Mesenchymal stem cell (in vitro differentiated cells and primary cell): ENCODE data around the gene METRNL.

Experiments used
- DNase-seq: peaks from one replicate; pipeline ENCODE4 v3.0.0-alpha.2; 2013
- H2AFZ ChIP-seq: one replicate; pipeline ENCODE4 v1.6.1; 2013; ENCODE audit warnings: low read depth, mild to moderate bottlenecking, control low read depth, inconsistent platforms, low read length, moderate library complexity
- H2AK5ac ChIP-seq: 2 replicates; pipeline ENCODE4 v1.6.1; 2013; ENCODE audit warnings: low read length, moderate library complexity, mild to moderate bottlenecking, inconsistent platforms; ENCODE audit not compliant: severe bottlenecking
- H2BK120ac ChIP-seq: one replicate; pipeline ENCODE4 v1.6.1; 2013; ENCODE audit warnings: low read depth, mild to moderate bottlenecking, inconsistent platforms, low read length, moderate library complexity
- H2BK12ac ChIP-seq, 2 experiments: one replicate each; pipeline ENCODE4 v1.6.1; 2013; ENCODE audit warnings: inconsistent platforms in 2 of 2, low read length in 2 of 2, mild to moderate bottlenecking in 2 of 2, moderate library complexity in 2 of 2, control low read depth in 1 of 2
- H2BK15ac ChIP-seq: one replicate; pipeline ENCODE4 v1.6.1; 2013; ENCODE audit warnings: mild to moderate bottlenecking, low read depth, inconsistent platforms; ENCODE audit not compliant: poor library complexity, severe bottlenecking
- H2BK5ac ChIP-seq: 2 replicates; pipeline ENCODE4 v1.6.1; 2013; ENCODE audit warnings: low read depth, mild to moderate bottlenecking, low read length, control low read depth, inconsistent platforms; ENCODE audit not compliant: poor library complexity, severe bottlenecking
- H3K14ac ChIP-seq, 2 experiments: one replicate each; pipeline ENCODE4 v1.6.1; 2013; ENCODE audit warnings: inconsistent platforms in 2 of 2, low read length in 2 of 2, control low read depth in 1 of 2, mild to moderate bottlenecking in 1 of 2, moderate library complexity in 1 of 2
- H3K18ac ChIP-seq, 2 experiments: one replicate each; pipeline ENCODE4 v1.6.1; 2013; ENCODE audit warnings: inconsistent platforms in 2 of 2, low read length in 2 of 2, control low read depth in 1 of 2, low read depth in 1 of 2, mild to moderate bottlenecking in 1 of 2
- H3K23ac ChIP-seq, 2 experiments: one replicate each; pipeline ENCODE4 v1.6.1; 2013; ENCODE audit warnings: inconsistent platforms in 2 of 2, low read length in 2 of 2, mild to moderate bottlenecking in 2 of 2, moderate library complexity in 2 of 2, control low read depth in 1 of 2
- H3K27ac ChIP-seq: 2 replicates; pipeline ENCODE4 v1.5.1; 2013; ENCODE audit warnings: mild to moderate bottlenecking, moderate library complexity, low read length, control low read depth, inconsistent platforms; ENCODE audit not compliant: poor library complexity, severe bottlenecking
- H3K27me3 ChIP-seq, 2 experiments: 2 replicates each; pipeline versions ENCODE4 v1.6.1 to v1.7.0; 2013; ENCODE audit warnings: low read length in 2 of 2, mild to moderate bottlenecking in 2 of 2, moderate library complexity in 2 of 2, control low read depth in 1 of 2, inconsistent platforms in 1 of 2; ENCODE audit not compliant: control insufficient read depth in 1 of 2, insufficient read depth in 1 of 2
- H3K36me3 ChIP-seq, 2 experiments: 2 replicates each; pipeline versions ENCODE4 v1.6.1 to v1.7.0; 2013; ENCODE audit warnings: low read length in 2 of 2, control low read depth in 1 of 2, inconsistent platforms in 1 of 2, low read depth in 1 of 2, mild to moderate bottlenecking in 1 of 2; ENCODE audit not compliant: insufficient read depth in 2 of 2, control insufficient read depth in 1 of 2
- H3K4ac ChIP-seq, 2 experiments: one replicate each; pipeline ENCODE4 v1.6.1; 2013; ENCODE audit warnings: inconsistent platforms in 2 of 2, low read length in 2 of 2, mild to moderate bottlenecking in 2 of 2, moderate library complexity in 2 of 2, control low read depth in 1 of 2, low read depth in 1 of 2
- H3K4me1 ChIP-seq: 2 replicates; pipeline ENCODE4 v1.6.1; 2013; ENCODE audit warnings: low read depth, low read length, control low read depth; ENCODE audit not compliant: control insufficient read depth, insufficient read depth
- H3K4me2 ChIP-seq: 2 replicates; pipeline ENCODE4 v1.6.1; 2013; ENCODE audit warnings: low read length, mild to moderate bottlenecking, inconsistent platforms; ENCODE audit not compliant: poor library complexity, severe bottlenecking
- H3K4me3 ChIP-seq, 2 experiments: 2 replicates each; pipeline versions ENCODE4 v1.5.1 to v1.7.0; 2013; ENCODE audit warnings: low read length in 2 of 2, mild to moderate bottlenecking in 2 of 2, control low read depth in 1 of 2, low read depth in 1 of 2; ENCODE audit not compliant: insufficient read depth in 1 of 2
- H3K79me1 ChIP-seq: replicated peaks from 2 replicates; pipeline ENCODE4 v1.6.1; 2013; ENCODE audit warnings: mild to moderate bottlenecking, control low read depth, low read length, inconsistent platforms; ENCODE audit not compliant: poor library complexity, severe bottlenecking
- H3K9ac ChIP-seq: 2 replicates; pipeline ENCODE4 v1.7.0; 2013; ENCODE audit warnings: mild to moderate bottlenecking, low read length, moderate library complexity
- H3K9me3 ChIP-seq: 2 replicates; pipeline ENCODE4 v1.7.0; 2013; ENCODE audit warnings: mild to moderate bottlenecking, low read length; ENCODE audit not compliant: control insufficient read depth
- H4K8ac ChIP-seq: one replicate; pipeline ENCODE4 v1.6.1; 2013; ENCODE audit warnings: inconsistent platforms, mild to moderate bottlenecking, low read length, moderate library complexity
- H4K91ac ChIP-seq: one replicate; pipeline ENCODE4 v1.6.1; 2013; ENCODE audit warnings: mild to moderate bottlenecking, low read length, inconsistent platforms
- WGBS: methylation state at CpG from one replicate; pipeline ENCODE4 v1.1.7; 2013; ENCODE audit warnings: mixed read lengths; 5-methylcytosine and 5-hydroxymethylcytosine counted together

Gene METRNL

GRCh38 chr17:83097831-83098230 is 18.4 kb downstream of the METRNL start:
- H2BK12ac ChIP-seq = no peak overlapping the region

GRCh38 chr17:83098241-83099085 is 19.1 kb downstream of the METRNL start:
- Histone ChIP-seq H3K4ac (no peak overlapping the region), H3K4me3 (peak overlapping the region in 1 of 2 experiments; percentile 8), H2BK12ac (no peak overlapping the region), H4K91ac (peak overlapping the region; percentile 11), H3K27me3 (no peaks in the 10 kb centered on the region), H3K27ac (no peak overlapping the region), H2AK5ac (peak overlapping the region; percentile 40), H3K9me3 (no peaks in the 10 kb centered on the region), H3K14ac (no peak overlapping the region), H3K9ac (peak overlapping the region; percentile 77), H4K8ac (no peak overlapping the region), H2BK15ac (no peak overlapping the region), H2BK120ac (no peak overlapping the region), H3K4me2 (peak overlapping the region; percentile 21), H3K23ac (peak overlapping the region in 1 of 2 experiments; percentile 27), H2BK5ac (no peak overlapping the region), H3K79me1 (peaks cover 19% of the 10 kb centered on the region), H3K36me3 (peaks cover 40 to 48% of the 10 kb centered on the region in 2 experiments), H2AFZ (no peak overlapping the region), H3K4me1 (peaks cover 62% of the 10 kb centered on the region), H3K18ac (no peak overlapping the region)
- 62% methylated on average over 30 of the region's 31 CpGs for WGBS
- no peak for DNase-seq

More at GRCh38 chr17:83097831-83098230, 18.4 kb downstream of the METRNL start:
- no peak overlapping the region for H2BK15ac ChIP-seq
- peaks cover 25% of the 10 kb centered on the region for H3K79me1 ChIP-seq
- H3K4me3 ChIP-seq = no peak overlapping the region
- no peak overlapping the region for H3K23ac ChIP-seq
- no peak overlapping the region for H2BK5ac ChIP-seq
- H3K18ac ChIP-seq = no peak overlapping the region
- no peak overlapping the region for H2AFZ ChIP-seq
- no peak overlapping the region for H3K4me2 ChIP-seq
- no peak for DNase-seq
- H4K91ac ChIP-seq = no peak overlapping the region
- 84% methylated on average over 14 of the region's 14 CpGs for WGBS
- H4K8ac ChIP-seq = no peak overlapping the region
- no peak overlapping the region for H3K14ac ChIP-seq
- H2BK120ac ChIP-seq = no peak overlapping the region
- H3K4ac ChIP-seq = no peak overlapping the region
- H3K4me1 ChIP-seq = peaks cover 61% of the 10 kb centered on the region
- H2AK5ac ChIP-seq = no peak overlapping the region
- H3K27me3 ChIP-seq = no peaks in the 10 kb centered on the region
- H3K9ac ChIP-seq = peak overlapping the region; percentile 77
- H3K36me3 ChIP-seq = peaks cover 46 to 52% of the 10 kb centered on the region in 2 experiments
- no peaks in the 10 kb centered on the region for H3K9me3 ChIP-seq
- H3K27ac ChIP-seq = no peak overlapping the region

DNA sequence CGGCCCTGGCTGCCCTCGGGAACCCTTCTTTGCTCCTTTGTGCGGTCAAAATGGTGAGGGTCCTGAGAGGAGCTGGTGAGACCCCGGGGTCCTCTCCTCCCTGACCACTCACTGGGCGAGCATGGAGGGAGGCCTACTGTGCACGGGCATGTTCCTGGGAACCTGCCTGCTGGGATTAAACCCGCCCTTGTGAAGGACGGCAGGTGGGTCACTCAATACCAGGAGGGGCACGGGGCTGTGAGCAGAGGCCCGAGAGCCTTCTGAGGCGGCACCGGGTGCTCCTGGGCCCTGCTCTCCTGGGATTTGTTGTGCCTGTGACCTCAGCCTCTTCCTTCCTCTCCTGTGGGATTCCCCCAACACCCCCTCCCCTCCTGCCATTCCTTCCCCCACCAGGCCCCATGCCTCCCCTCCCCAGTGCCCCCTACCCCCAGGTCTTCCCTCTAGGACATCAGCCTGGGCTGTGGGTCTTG is 19.7 kb downstream of the METRNL start:
- peaks cover 59% of the 10 kb centered on the region for H3K4me1 ChIP-seq
- no peak overlapping the region for H2BK120ac ChIP-seq
- H4K8ac ChIP-seq = no peak overlapping the region
- H2AFZ ChIP-seq = no peak overlapping the region
- no peak overlapping the region for H3K23ac ChIP-seq
- peak overlapping the region; percentile 77 for H3K9ac ChIP-seq
- no peak for DNase-seq
- H3K4me3 ChIP-seq = no peak overlapping the region
- peak overlapping the region; percentile 46 for H3K27ac ChIP-seq
- H2BK5ac ChIP-seq = no peak overlapping the region
- WGBS = 68% methylated on average over 11 of the region's 12 CpGs
- H2BK12ac ChIP-seq = no peak overlapping the region
- no peaks in the 10 kb centered on the region for H3K9me3 ChIP-seq
- peak overlapping the region; percentile 61 for H3K4me2 ChIP-seq
- H3K18ac ChIP-seq = no peak overlapping the region
- peak overlapping the region; percentile 88 for H2AK5ac ChIP-seq
- H3K27me3 ChIP-seq = no peaks in the 10 kb centered on the region
- H2BK15ac ChIP-seq = no peak overlapping the region
- no peak overlapping the region for H3K4ac ChIP-seq
- H3K14ac ChIP-seq = no peak overlapping the region
- peaks cover 33 to 41% of the 10 kb centered on the region in 2 experiments for H3K36me3 ChIP-seq
- peaks cover 13% of the 10 kb centered on the region for H3K79me1 ChIP-seq
- H4K91ac ChIP-seq = no peak overlapping the region

DNA sequence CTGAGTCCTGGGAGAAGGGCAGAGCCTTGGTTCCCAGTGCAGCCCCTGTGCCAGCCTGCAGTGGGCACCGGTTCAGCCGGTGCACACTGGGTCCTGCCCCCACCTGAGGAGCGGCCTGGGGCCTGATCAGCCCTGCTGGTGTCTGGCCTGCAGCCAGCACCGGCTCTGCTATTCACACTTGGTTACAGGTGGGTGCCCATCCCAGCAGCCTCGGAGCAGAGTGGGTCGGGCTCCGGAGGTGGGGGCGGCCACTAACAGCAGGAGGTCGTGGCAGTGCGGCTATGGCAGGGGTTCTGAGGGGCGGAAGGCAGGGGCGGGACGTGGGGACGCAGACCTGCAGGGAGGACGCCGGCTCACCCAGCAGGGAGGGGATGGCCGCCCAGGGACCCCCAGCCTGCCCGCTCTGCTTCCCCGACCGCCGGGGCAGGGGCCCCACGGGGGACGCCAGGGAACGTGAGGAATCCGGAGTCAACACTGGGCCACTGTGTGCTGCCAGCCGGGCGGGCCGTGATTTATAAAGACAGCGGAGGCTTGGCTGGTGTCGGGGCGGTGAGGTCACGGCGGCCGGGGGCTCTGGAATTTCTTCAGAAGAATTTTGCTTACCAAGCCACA is 20.3 kb downstream of the METRNL start:
- Histone ChIP-seq H2BK5ac (no peak overlapping the region), H3K4ac (peak overlapping the region in 1 of 2 experiments; percentile 2), H3K23ac (no peak overlapping the region), H3K79me1 (peaks cover 13% of the 10 kb centered on the region), H3K14ac (no peak overlapping the region), H3K9ac (peak overlapping the region; percentile 66), H2BK15ac (no peak overlapping the region), H3K4me1 (peaks cover 62% of the 10 kb centered on the region), H3K18ac (peak overlapping the region in 1 of 2 experiments; percentile 24), H4K91ac (no peak overlapping the region), H2AK5ac (no peak overlapping the region), H3K4me2 (peak overlapping the region; percentile 61), H2AFZ (no peak overlapping the region), H3K27me3 (no peaks in the 10 kb centered on the region), H3K4me3 (peak overlapping the region in 1 of 2 experiments; percentile 24), H2BK120ac (no peak overlapping the region), H3K9me3 (no peaks in the 10 kb centered on the region), H4K8ac (peak overlapping the region; percentile 39), H3K27ac (peak overlapping the region; percentile 36), H2BK12ac (no peak overlapping the region), H3K36me3 (peaks cover 28 to 36% of the 10 kb centered on the region in 2 experiments)
- DNase-seq = no peak
- WGBS = 44% methylated on average over 30 of the region's 34 CpGs
